Activated T-helper 1 cell treated with Interleukin-2 at 50 U/mL for 16 hours (primary cell): ENCODE measurements around the gene PEAK1.
A peak's percentile ranks its signal among the peaks of the same experiment; 100 is the strongest.
"Not testable (repeated sequence)": the region's sequence is repeated elsewhere in the genome, so short reads cannot be mapped to it uniquely, and the experiment has no call there.

Experiments used
- DNase-seq: peaks from one replicate; pipeline ENCODE4 v3.0.0-alpha.2; 2020; ENCODE audit warnings: low read depth

PEAK1 gene

GRCh38 chr15:77420610-77421369 lies 886 bp upstream of the PEAK1 start, which contains the start of gene HMG20A:
Gene HMG20A, plus strand, starts transcription at chr15:77420888. Its CDS starts 37,520 bp downstream, at chr15:77458408.
- DNase-seq: peak; percentile 31

GRCh38 chr15:77418966-77419835 lies 703 bp downstream of the PEAK1 start:
- DNase-seq: peak; percentile 1

- no peak for DNase-seq
These were observed 1.4 kb downstream of the PEAK1 start for GRCh38 chr15:77418391-77418965.

GRCh38 chr15:77417602-77418001 lies 2.3 kb downstream of the PEAK1 start:
- DNase-seq: no peak

GRCh38 chr15:77416954-77417353 lies 3.0 kb downstream of the PEAK1 start:
- no peak for DNase-seq

- no peak for DNase-seq
These were observed 3.8 kb downstream of the PEAK1 start for GRCh38 chr15:77416148-77416455.

- no peak for DNase-seq
These were observed 4.3 kb downstream of the PEAK1 start for GRCh38 chr15:77415450-77416147.

GRCh38 chr15:77414789-77415442 lies 5.0 kb downstream of the PEAK1 start:
- no peak for DNase-seq

- no peak for DNase-seq
These were observed 6.1 kb downstream of the PEAK1 start for GRCh38 chr15:77413699-77414349.

GRCh38 chr15:77412972-77413698 lies 6.8 kb downstream of the PEAK1 start:
- DNase-seq: no peak

- DNase-seq: no peak
These were observed 8.3 kb downstream of the PEAK1 start for GRCh38 chr15:77411619-77411976.

- no peak for DNase-seq
These were observed 8.9 kb downstream of the PEAK1 start for GRCh38 chr15:77410701-77411618.

- not testable (repeated sequence) for DNase-seq
These were observed 9.8 kb downstream of the PEAK1 start for GRCh38 chr15:77410157-77410500.

GRCh38 chr15:77409259-77410156 lies 10.4 kb downstream of the PEAK1 start:
- DNase-seq: no peak

- DNase-seq: no peak
These were observed 13.1 kb downstream of the PEAK1 start for GRCh38 chr15:77406846-77407245.

GRCh38 chr15:77406173-77406759 lies 13.6 kb downstream of the PEAK1 start:
- not testable (repeated sequence) for DNase-seq

GRCh38 chr15:77402740-77403379 lies 17.0 kb downstream of the PEAK1 start:
- no peak for DNase-seq

GRCh38 chr15:77400258-77400657 lies 19.6 kb downstream of the PEAK1 start:
- DNase-seq: no peak
